Esophagus muscularis mucosa (tissue), 4 donors: ENCODE measurements around the gene C12orf75. TPM values are rescaled to one million over a fixed set of nuclear protein-coding genes. Genes with fewer than 3 reads are reported as not detected.
A peak's percentile ranks its signal among the peaks of the same experiment; 100 is the strongest.
"Not testable (repeated sequence)": the region's sequence is repeated elsewhere in the genome, so short reads cannot be mapped to it uniquely, and the experiment has no call there.

ENCODE experiments used
- DNase-seq: peaks from one replicate; pipeline ENCODE4 v3.0.0-alpha.2; 2017; ENCODE audit errors: extremely low spot score
- H3K27ac ChIP-seq, 4 donors: fragments of 200-600 bp; sonication (generic); replicated peaks in 1 of 4; 1 replicate in 3 of 4; 2 replicates in 1 of 4; pipeline ENCODE4 v1.5.1; 2016 to 2019; ENCODE audit warnings: mild to moderate bottlenecking in 1 of 4
- H3K27me3 ChIP-seq, 4 donors: fragments of 200-600 bp; sonication (generic); one replicate each; pipeline versions ENCODE4 v1.5.1 to v1.6.0; 2016 to 2019
- H3K36me3 ChIP-seq, 4 donors: fragments of 200-600 bp; sonication (generic); one replicate each; pipeline ENCODE4 v1.5.1; 2016 to 2019
- H3K4me1 ChIP-seq, 4 donors: fragments of 200-600 bp; sonication (generic); one replicate each; pipeline ENCODE4 v1.5.1; 2016 to 2019
- H3K4me3 ChIP-seq, 4 donors: fragments of 200-600 bp; sonication (generic); 1 replicate in 2 of 4; 2 replicates in 2 of 4; pipeline ENCODE4 v1.5.1; 2016 to 2019; ENCODE audit warnings: mild to moderate bottlenecking in 4 of 4, moderate library complexity in 1 of 4
- H3K9me3 ChIP-seq, 4 donors: fragments of 200-600 bp; sonication (generic); 1 replicate in 3 of 4; 2 replicates in 1 of 4; pipeline ENCODE4 v1.5.1; 2016 to 2019
- EP300 ChIP-seq: sonication (generic); formaldehyde crosslinking; IDR thresholded peaks from one replicate; pipeline ENCODE4 v1.6.1; 2017; ENCODE audit warnings: antibody characterized with exemption
- POLR2A ChIP-seq: fragments of 450-650 bp; IDR thresholded peaks from one replicate; pipeline ENCODE4 v1.6.1; 2017; ENCODE audit warnings: antibody characterized with exemption, moderate library complexity, mild to moderate bottlenecking, low read depth
- POLR2AphosphoS5 ChIP-seq, 2 donors: sonication (generic); formaldehyde crosslinking; IDR thresholded peaks; one replicate each; pipeline ENCODE4 v1.6.1; 2017; ENCODE audit warnings: antibody characterized with exemption in 2 of 2
- WGBS: methylation state at CpG from one replicate; pipeline ENCODE4 v1.1.5; 2018; 5-methylcytosine and 5-hydroxymethylcytosine counted together
- intact Hi-C: fragments of 100-400 bp; cut with DNase I; formaldehyde crosslinking; loops from one replicate; pipeline ENCODE4 v1.15.1; 2023
- total RNA-seq, 4 donors: library from RNA; depleted of rRNA; stranded (reverse); fragments of >200 nt; gene quantifications; one replicate each; pipeline versions ENCODE4 v1.1.0 to v1.2.1, GENCODE V29; 2016
- TF ChIP-seq, protein P1 (sequence below), 3 experiments: fragments of 200-600 bp in 2 of 3; fragments of 450-650 bp in 1 of 3; sonication (generic) in 2 of 3; IDR thresholded peaks; one replicate each; pipeline ENCODE4 v1.5.1; 2017 to 2019; ENCODE audit warnings: antibody characterized with exemption in 3 of 3, mild to moderate bottlenecking in 2 of 3, moderate library complexity in 1 of 3

Gene C12orf75
- total RNA-seq, 4 donors from 2014 or later, result 0.83 to 3.1 (median 2.8) TPM

DNA sequence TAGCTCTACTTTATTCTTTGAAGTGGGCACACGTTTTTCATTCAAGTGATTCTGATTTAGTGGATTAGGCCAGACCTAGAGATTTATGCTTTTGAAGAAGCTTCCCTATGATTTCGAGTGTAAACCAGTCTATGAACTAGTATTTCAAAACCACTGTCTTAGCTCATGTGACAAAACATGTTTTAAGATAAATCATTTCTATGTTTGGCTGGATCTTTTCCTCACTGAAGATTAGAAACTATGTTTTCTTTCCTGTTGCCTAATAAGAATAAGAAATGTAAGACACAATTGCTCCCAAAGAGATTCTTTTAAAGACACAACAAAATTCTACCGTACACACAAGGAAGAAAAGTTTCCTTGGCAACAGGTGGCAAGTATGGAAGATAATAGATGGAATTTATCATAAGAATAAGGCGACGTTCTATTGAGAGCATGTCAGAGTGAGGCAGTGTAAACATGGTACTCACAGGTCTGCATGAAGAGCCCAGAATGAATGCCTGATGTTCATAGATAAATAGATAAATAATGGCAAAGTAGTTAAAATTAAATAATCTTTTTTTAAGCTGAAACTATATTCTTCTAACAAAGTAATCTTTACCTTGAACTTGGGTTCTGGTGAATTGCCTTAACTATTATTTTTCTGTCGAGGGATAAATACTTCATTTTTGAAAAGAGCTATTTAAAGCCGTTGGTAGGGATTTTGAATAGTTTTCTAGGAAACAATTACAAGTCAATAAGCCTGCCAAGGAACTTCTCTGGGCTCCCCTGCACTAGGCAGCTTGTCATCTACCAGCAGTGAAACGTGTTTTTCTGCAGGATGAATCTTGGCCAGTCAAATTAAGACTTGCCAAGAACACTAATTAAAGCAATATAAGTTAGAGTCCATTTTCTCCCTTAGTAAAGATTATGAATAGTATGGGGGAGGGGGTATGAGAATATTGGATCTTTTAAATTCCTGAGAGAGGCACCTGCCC, 34.1 kb upstream of the C12orf75 start:
- Histone ChIP-seq H3K27ac (no peak overlapping the region), H3K4me3 (no peak overlapping the region), H3K27me3 (no peaks in the 10 kb centered on the region), H3K4me1 (no peaks in the 10 kb centered on the region), H3K9me3 (no peaks in the 10 kb centered on the region), H3K36me3 (no peaks in the 10 kb centered on the region)
- TF ChIP-seq POLR2A (no peak), POLR2AphosphoS5 (IDR thresholded peaks at IDR 0.05) (no peak), EP300 (no peak)
- TF ChIP-seq, protein P1, sequence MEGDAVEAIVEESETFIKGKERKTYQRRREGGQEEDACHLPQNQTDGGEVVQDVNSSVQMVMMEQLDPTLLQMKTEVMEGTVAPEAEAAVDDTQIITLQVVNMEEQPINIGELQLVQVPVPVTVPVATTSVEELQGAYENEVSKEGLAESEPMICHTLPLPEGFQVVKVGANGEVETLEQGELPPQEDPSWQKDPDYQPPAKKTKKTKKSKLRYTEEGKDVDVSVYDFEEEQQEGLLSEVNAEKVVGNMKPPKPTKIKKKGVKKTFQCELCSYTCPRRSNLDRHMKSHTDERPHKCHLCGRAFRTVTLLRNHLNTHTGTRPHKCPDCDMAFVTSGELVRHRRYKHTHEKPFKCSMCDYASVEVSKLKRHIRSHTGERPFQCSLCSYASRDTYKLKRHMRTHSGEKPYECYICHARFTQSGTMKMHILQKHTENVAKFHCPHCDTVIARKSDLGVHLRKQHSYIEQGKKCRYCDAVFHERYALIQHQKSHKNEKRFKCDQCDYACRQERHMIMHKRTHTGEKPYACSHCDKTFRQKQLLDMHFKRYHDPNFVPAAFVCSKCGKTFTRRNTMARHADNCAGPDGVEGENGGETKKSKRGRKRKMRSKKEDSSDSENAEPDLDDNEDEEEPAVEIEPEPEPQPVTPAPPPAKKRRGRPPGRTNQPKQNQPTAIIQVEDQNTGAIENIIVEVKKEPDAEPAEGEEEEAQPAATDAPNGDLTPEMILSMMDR (IDR thresholded peaks at IDR 0.05), result no peak
- WGBS, result 47% methylated on average over 8 of the region's 8 CpGs
- intact Hi-C loops, result no loop called here
- DNase-seq, result peak; percentile 21

- intact Hi-C loops, result no loop called here
- no peak overlapping the region for H3K27ac ChIP-seq
- TF ChIP-seq, protein P1 (IDR thresholded peaks at IDR 0.05), result no peak
- TF ChIP-seq POLR2A (no peak), POLR2AphosphoS5 (IDR thresholded peaks at IDR 0.05) (no peak), EP300 (no peak)
- H3K9me3 ChIP-seq, result no peaks in the 10 kb centered on the region
- no peaks in the 10 kb centered on the region for H3K27me3 ChIP-seq
- no peaks in the 10 kb centered on the region for H3K4me1 ChIP-seq
- no peak overlapping the region for H3K4me3 ChIP-seq
- WGBS, result 91% methylated on average over 6 of the region's 6 CpGs
- no peak for DNase-seq
- no peaks in the 10 kb centered on the region for H3K36me3 ChIP-seq
Observed at GRCh38 chr12:105300883-105301282, 29.6 kb upstream of the C12orf75 start.

- intact Hi-C loops, result no loop called here
- DNase-seq, result no peak
Observed at GRCh38 chr12:105301696-105302095, 28.8 kb upstream of the C12orf75 start.

GRCh38 chr12:105302986-105303385, 27.5 kb upstream of the C12orf75 start:
- WGBS, result 95% methylated on average over 7 of the region's 7 CpGs
- H3K36me3 ChIP-seq, H3K4me1 ChIP-seq, DNase-seq, H3K27ac ChIP-seq, H3K4me3 ChIP-seq, intact Hi-C loops, H3K27me3 ChIP-seq, H3K9me3 ChIP-seq: not testable (repeated sequence)

More at GRCh38 chr12:105301696-105302095, 28.8 kb upstream of the C12orf75 start:
- Histone ChIP-seq H3K4me3 (no peak overlapping the region), H3K4me1 (no peaks in the 10 kb centered on the region), H3K9me3 (no peaks in the 10 kb centered on the region), H3K27me3 (no peaks in the 10 kb centered on the region), H3K27ac (no peak overlapping the region), H3K36me3 (no peaks in the 10 kb centered on the region)
- 88% methylated on average over 5 of the region's 5 CpGs for WGBS
- TF ChIP-seq, protein P1 (IDR thresholded peaks at IDR 0.05), result no peak
- TF ChIP-seq POLR2AphosphoS5 (IDR thresholded peaks at IDR 0.05) (no peak), EP300 (no peak)

DNA sequence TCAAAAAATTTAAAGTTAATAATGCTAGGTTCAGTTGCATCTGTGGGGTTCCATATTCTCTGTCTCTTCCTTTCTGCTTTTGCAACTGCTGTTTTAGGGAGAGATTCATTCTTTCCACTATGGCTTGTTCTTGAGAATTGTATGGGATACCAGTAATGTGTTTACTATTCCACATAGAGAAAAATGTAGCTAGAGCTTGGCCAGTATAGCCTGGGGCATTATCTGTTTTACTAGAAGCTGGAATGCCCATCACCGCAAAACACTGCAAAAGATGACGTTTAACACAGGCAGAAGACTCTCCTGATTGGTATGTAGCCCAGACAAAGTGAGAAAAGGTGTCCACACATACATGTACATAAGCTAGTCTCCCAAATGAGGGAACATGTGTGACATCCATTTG, 25.9 kb upstream of the C12orf75 start:
- H3K4me1 ChIP-seq, H3K36me3 ChIP-seq, DNase-seq, H3K27me3 ChIP-seq, intact Hi-C loops, H3K27ac ChIP-seq, H3K4me3 ChIP-seq, H3K9me3 ChIP-seq: not testable (repeated sequence)
- 79% methylated on average over 2 of the region's 2 CpGs for WGBS

DNA sequence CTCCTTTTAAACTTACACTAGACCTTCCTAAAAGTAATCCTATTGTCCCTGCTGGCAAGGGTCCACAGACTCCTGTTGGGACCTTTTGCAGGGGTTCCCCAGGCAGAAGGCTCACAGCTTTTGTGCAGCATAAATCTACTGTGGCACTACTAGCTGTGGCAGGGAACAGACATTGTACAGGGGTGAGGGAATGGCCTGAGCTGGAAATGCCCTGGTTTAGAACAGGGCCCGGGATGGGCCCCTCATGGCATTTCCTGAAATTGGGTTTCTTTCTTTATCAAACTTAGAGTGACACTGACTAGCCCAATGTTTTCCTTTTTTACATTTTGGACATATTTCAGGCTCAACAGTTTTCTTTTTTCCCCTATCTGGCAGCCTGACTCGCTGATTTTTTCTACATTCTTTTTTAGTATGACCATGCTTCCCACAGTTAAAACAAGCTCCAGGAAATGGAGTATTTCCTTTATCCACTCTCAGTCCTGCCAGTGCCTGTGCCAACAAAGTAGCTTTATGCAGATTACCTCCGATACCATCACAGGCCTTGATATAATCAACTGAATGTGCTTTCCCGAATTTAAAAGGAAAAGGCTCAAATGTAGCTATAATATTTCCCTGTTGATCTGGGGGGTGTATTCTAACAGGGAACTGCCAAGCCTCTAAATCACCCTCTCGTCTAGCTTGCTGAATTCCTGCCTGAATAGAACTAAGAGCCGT, 22.7 kb upstream of the C12orf75 start:
- DNase-seq, H3K36me3 ChIP-seq, intact Hi-C loops, H3K27ac ChIP-seq, H3K9me3 ChIP-seq, H3K4me3 ChIP-seq, H3K27me3 ChIP-seq: not testable (repeated sequence)
- 53% methylated on average over 6 of the region's 6 CpGs for WGBS
- peaks cover 0 to 15% (median 10%) of the 10 kb centered on the region in 4 donors for H3K4me1 ChIP-seq

DNA sequence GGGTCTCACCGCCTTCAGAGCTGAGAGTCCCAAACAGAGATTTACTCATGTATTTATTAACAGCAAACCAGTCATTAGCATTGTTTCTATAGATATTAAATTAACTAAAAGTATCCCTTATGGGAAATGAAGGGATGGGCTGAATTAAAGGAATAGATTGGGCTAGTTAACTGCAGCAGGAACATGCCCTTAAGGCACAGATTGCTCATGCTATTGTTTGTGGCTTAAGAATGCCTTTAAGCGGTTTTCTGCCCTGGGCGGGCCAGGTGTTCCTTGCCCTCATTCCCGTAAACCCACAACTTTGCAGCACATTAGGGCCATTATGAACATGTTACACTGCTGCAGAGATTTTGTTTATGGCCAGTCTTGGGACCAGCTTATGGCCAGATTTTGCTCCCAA, 21.7 kb upstream of the C12orf75 start:
- H3K4me3 ChIP-seq, H3K36me3 ChIP-seq, H3K9me3 ChIP-seq, H3K27ac ChIP-seq, H3K27me3 ChIP-seq, DNase-seq, intact Hi-C loops: not testable (repeated sequence)
- peaks cover 0 to 15% (median 10%) of the 10 kb centered on the region in 4 donors for H3K4me1 ChIP-seq
- 96% methylated on average over 4 of the region's 4 CpGs for WGBS

- 93% methylated on average over 3 of the region's 3 CpGs for WGBS
- DNase-seq, H3K36me3 ChIP-seq, H3K4me3 ChIP-seq, H3K27me3 ChIP-seq, H3K27ac ChIP-seq, H3K9me3 ChIP-seq, intact Hi-C loops: not testable (repeated sequence)
- H3K4me1 ChIP-seq, result peaks cover 0 to 15% (median 10%) of the 10 kb centered on the region in 4 donors
Observed at GRCh38 chr12:105309384-105309783, 21.1 kb upstream of the C12orf75 start.
